ENCODE data around the gene BABAM2.

DNA sequence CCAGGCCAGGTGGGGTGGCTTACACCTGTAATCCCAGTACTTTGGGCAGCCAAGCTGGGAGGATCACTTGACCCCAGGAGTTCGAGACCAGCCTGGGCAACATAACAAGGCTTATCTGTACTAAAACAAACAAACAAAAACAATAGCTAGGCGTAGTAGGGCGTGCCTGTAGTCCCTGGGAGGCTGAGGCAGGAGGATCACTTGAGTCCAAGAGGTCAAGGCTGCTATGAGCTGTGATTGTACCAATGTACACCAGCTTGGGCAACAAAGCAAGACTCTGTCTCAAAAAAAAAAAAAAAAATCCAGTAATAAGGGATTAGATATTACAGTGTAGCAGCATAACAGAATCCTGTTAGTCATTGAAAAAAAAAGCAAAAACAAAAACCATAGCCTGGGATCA, 279.0 kb downstream of the BABAM2 start:
- TF ChIP-seq, protein P1, sequence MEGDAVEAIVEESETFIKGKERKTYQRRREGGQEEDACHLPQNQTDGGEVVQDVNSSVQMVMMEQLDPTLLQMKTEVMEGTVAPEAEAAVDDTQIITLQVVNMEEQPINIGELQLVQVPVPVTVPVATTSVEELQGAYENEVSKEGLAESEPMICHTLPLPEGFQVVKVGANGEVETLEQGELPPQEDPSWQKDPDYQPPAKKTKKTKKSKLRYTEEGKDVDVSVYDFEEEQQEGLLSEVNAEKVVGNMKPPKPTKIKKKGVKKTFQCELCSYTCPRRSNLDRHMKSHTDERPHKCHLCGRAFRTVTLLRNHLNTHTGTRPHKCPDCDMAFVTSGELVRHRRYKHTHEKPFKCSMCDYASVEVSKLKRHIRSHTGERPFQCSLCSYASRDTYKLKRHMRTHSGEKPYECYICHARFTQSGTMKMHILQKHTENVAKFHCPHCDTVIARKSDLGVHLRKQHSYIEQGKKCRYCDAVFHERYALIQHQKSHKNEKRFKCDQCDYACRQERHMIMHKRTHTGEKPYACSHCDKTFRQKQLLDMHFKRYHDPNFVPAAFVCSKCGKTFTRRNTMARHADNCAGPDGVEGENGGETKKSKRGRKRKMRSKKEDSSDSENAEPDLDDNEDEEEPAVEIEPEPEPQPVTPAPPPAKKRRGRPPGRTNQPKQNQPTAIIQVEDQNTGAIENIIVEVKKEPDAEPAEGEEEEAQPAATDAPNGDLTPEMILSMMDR (IDR thresholded peaks at IDR 0.05), result no peak
- no peak for TF ChIP-seq POLR2A (IDR thresholded peaks at IDR 0.05)

Measured in thyroid gland (tissue), 4 donors.